ENCODE data around the gene CAND2. TPM values are rescaled to one million over a fixed set of nuclear protein-coding genes. Genes with fewer than 3 reads are reported as not detected.

CAND2 gene
- total RNA-seq (3.3 and 5.0 TPM in 2 replicates), polyA plus RNA-seq (3.1 and 4.3 TPM in 2 replicates)

GRCh38 chr3:12796171-12797123 lies at the start of gene CAND2:
TSS of gene CAND2 (plus strand) at chr3:12796680. CDS start at chr3:12796721, 41 bp downstream.
- peak within 1 kb of the TSS; percentile 96 for H2AFZ ChIP-seq
- no peaks in the 10 kb centered on the region for H3K79me2 ChIP-seq
- H3K4me1 ChIP-seq (ENCODE audit: insufficient read depth), result peaks cover 5% of the 10 kb centered on the region
- WGBS (ENCODE audit: low lambda C conversion rate, missing lambda C conversion rate), result 29% methylated on average over 14 of the region's 61 CpGs
- peak; percentile 79 for DNase-seq (ENCODE audit: low spot score)
- no peaks in the 10 kb centered on the region for H3K9me3 ChIP-seq (ENCODE audit: low read depth)
- H3K4me2 ChIP-seq, result peak within 1 kb of the TSS; percentile 96
- peak within 1 kb of the TSS; percentile 40 for H3K27ac ChIP-seq
- no peaks in the 10 kb centered on the region for H3K9me2 ChIP-seq (replicated peaks; ENCODE audit: insufficient read depth)
- H3K4me3 ChIP-seq, result peak within 1 kb of the TSS; percentile 43
- no peaks in the 10 kb centered on the region for H4K20me1 ChIP-seq (ENCODE audit: insufficient read depth, poor library complexity, severe bottlenecking)
- H3K27me3 ChIP-seq, result no peaks in the 10 kb centered on the region
- TF ChIP-seq EZH2 (IDR thresholded peaks at IDR 0.05; ENCODE audit: borderline replicate concordance) (no peak), EZH2phosphoT487 (IDR thresholded peaks at IDR 0.05; ENCODE audit: low read depth, severe bottlenecking, unreplicated experiment) (no peak)
- TF ChIP-seq, protein P1, sequence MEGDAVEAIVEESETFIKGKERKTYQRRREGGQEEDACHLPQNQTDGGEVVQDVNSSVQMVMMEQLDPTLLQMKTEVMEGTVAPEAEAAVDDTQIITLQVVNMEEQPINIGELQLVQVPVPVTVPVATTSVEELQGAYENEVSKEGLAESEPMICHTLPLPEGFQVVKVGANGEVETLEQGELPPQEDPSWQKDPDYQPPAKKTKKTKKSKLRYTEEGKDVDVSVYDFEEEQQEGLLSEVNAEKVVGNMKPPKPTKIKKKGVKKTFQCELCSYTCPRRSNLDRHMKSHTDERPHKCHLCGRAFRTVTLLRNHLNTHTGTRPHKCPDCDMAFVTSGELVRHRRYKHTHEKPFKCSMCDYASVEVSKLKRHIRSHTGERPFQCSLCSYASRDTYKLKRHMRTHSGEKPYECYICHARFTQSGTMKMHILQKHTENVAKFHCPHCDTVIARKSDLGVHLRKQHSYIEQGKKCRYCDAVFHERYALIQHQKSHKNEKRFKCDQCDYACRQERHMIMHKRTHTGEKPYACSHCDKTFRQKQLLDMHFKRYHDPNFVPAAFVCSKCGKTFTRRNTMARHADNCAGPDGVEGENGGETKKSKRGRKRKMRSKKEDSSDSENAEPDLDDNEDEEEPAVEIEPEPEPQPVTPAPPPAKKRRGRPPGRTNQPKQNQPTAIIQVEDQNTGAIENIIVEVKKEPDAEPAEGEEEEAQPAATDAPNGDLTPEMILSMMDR (IDR thresholded peaks at IDR 0.05; ENCODE audit: poor library complexity), result no peak
- H3K36me3 ChIP-seq (replicated peaks; ENCODE audit: insufficient read depth, low read depth), result no peaks in the 10 kb centered on the region

- H4K20me1 ChIP-seq (ENCODE audit: insufficient read depth, poor library complexity, severe bottlenecking), result no peaks in the 10 kb centered on the region
- TF ChIP-seq, protein P1 (IDR thresholded peaks at IDR 0.05; ENCODE audit: poor library complexity), result no peak
- TF ChIP-seq EZH2 (IDR thresholded peaks at IDR 0.05; ENCODE audit: borderline replicate concordance), result no peak
- H3K4me3 ChIP-seq, result no peak overlapping the region
- H2AFZ ChIP-seq, result no peak overlapping the region
- DNase-seq (ENCODE audit: low spot score), result no peak
- no peaks in the 10 kb centered on the region for H3K36me3 ChIP-seq (replicated peaks; ENCODE audit: insufficient read depth, low read depth)
- H3K79me2 ChIP-seq, result no peaks in the 10 kb centered on the region
- no peak overlapping the region for H3K4me2 ChIP-seq
- H3K9me3 ChIP-seq (ENCODE audit: low read depth), result no peaks in the 10 kb centered on the region
- H3K27ac ChIP-seq, result no peak overlapping the region
- H3K4me1 ChIP-seq (ENCODE audit: insufficient read depth), result no peaks in the 10 kb centered on the region
- no peaks in the 10 kb centered on the region for H3K27me3 ChIP-seq
- WGBS (ENCODE audit: low lambda C conversion rate, missing lambda C conversion rate), result 96% methylated on average over 5 of the region's 5 CpGs
- H3K9me2 ChIP-seq (replicated peaks; ENCODE audit: insufficient read depth), result no peaks in the 10 kb centered on the region
Measured at GRCh38 chr3:12748477-12748876, 48.0 kb upstream of the CAND2 start.

- WGBS (ENCODE audit: low lambda C conversion rate, missing lambda C conversion rate), result 73% methylated on average over 3 of the region's 3 CpGs
- Histone ChIP-seq H3K9me2 (replicated peaks; ENCODE audit: insufficient read depth) (no peaks in the 10 kb centered on the region), H2AFZ (no peak overlapping the region), H3K36me3 (replicated peaks; ENCODE audit: insufficient read depth, low read depth) (no peaks in the 10 kb centered on the region), H4K20me1 (ENCODE audit: insufficient read depth, poor library complexity, severe bottlenecking) (no peaks in the 10 kb centered on the region), H3K4me2 (no peak overlapping the region), H3K27me3 (no peaks in the 10 kb centered on the region), H3K4me1 (ENCODE audit: insufficient read depth) (no peaks in the 10 kb centered on the region), H3K27ac (no peak overlapping the region), H3K9me3 (ENCODE audit: low read depth) (no peaks in the 10 kb centered on the region), H3K79me2 (no peaks in the 10 kb centered on the region), H3K4me3 (no peak overlapping the region)
- TF ChIP-seq EZH2 (IDR thresholded peaks at IDR 0.05; ENCODE audit: borderline replicate concordance) (no peak), EZH2phosphoT487 (IDR thresholded peaks at IDR 0.05; ENCODE audit: low read depth, severe bottlenecking, unreplicated experiment) (no peak)
- TF ChIP-seq, protein P1 (IDR thresholded peaks at IDR 0.05; ENCODE audit: poor library complexity), result no peak
- no peak for DNase-seq (ENCODE audit: low spot score)
Measured at GRCh38 chr3:12750223-12750622, 46.3 kb upstream of the CAND2 start.

Measured in hepatocyte (in vitro differentiated cells).